Lower leg skin (tissue), 3 donors: Measurements from ENCODE around the gene ADCY1.

ENCODE experiments used
- CTCF ChIP-seq, 3 donors: fragments of 450-650 bp; IDR thresholded peaks; one replicate each; pipeline ENCODE4 v1.5.1; 2016; ENCODE audit warnings: antibody characterized with exemption in 3 of 3, mild to moderate bottlenecking in 3 of 3, moderate library complexity in 2 of 3
- POLR2A ChIP-seq, 2 donors: fragments of 450-650 bp; IDR thresholded peaks; one replicate each; pipeline ENCODE4 v1.6.1; 2016 to 2017; ENCODE audit warnings: antibody characterized with exemption in 2 of 2, mild to moderate bottlenecking in 1 of 2, moderate library complexity in 1 of 2

GRCh38 chr7:45598886-45599520 lies 24.8 kb downstream of the ADCY1 start:
- no peak for TF ChIP-seq CTCF (IDR thresholded peaks at IDR 0.05)
- no peak for TF ChIP-seq POLR2A (IDR thresholded peaks at IDR 0.05)
